ENCODE results near the gene CELA3A. TPM values are rescaled to one million over a fixed set of nuclear protein-coding genes. Genes with fewer than 3 reads are reported as not detected.
"Not testable (repeated sequence)": the region's sequence is repeated elsewhere in the genome, so short reads cannot be mapped to it uniquely, and the experiment has no call there.

Gene CELA3A
- total RNA-seq, 1 donor, result not detected

GRCh38 chr1:21989672-21990393 lies 11.6 kb upstream of the CELA3A start:
- not testable (repeated sequence) for DNase-seq (ENCODE audit: insufficient read length, low spot score, missing footprints); H3K36me3 ChIP-seq (ENCODE audit: insufficient read depth, low read length); H4K20me1 ChIP-seq (ENCODE audit: insufficient read depth, low read length); H3K79me2 ChIP-seq (ENCODE audit: insufficient read depth, low read length); H2AFZ ChIP-seq (ENCODE audit: low read length); H3K4me1 ChIP-seq (ENCODE audit: insufficient read depth, low read length); H3K27ac ChIP-seq (ENCODE audit: low read depth, low read length); H3K4me3 ChIP-seq (ENCODE audit: insufficient read depth, low read length); H3K4me2 ChIP-seq (ENCODE audit: insufficient read depth, low read length); H3K27me3 ChIP-seq (ENCODE audit: insufficient read depth, low read length); H3K9me3 ChIP-seq (ENCODE audit: low read depth, low read length)

GRCh38 chr1:21992186-21992585 lies 9.3 kb upstream of the CELA3A start:
- not testable (repeated sequence) for H3K27me3 ChIP-seq (ENCODE audit: insufficient read depth, low read length); H3K4me1 ChIP-seq (ENCODE audit: insufficient read depth, low read length); H3K79me2 ChIP-seq (ENCODE audit: insufficient read depth, low read length); H4K20me1 ChIP-seq (ENCODE audit: insufficient read depth, low read length); H2AFZ ChIP-seq (ENCODE audit: low read length); H3K4me2 ChIP-seq (ENCODE audit: insufficient read depth, low read length); H3K9me3 ChIP-seq (ENCODE audit: low read depth, low read length); H3K4me3 ChIP-seq (ENCODE audit: insufficient read depth, low read length); H3K36me3 ChIP-seq (ENCODE audit: insufficient read depth, low read length); DNase-seq (ENCODE audit: insufficient read length, low spot score, missing footprints); H3K27ac ChIP-seq (ENCODE audit: low read depth, low read length)

GRCh38 chr1:21994716-21995115 lies 6.7 kb upstream of the CELA3A start:
- H3K79me2 ChIP-seq (ENCODE audit: insufficient read depth, low read length), result not testable (repeated sequence)

GRCh38 chr1:21996663-21996970 lies 4.8 kb upstream of the CELA3A start:
- H2AFZ ChIP-seq (ENCODE audit: low read length); H4K20me1 ChIP-seq (ENCODE audit: insufficient read depth, low read length); H3K4me1 ChIP-seq (ENCODE audit: insufficient read depth, low read length); H3K79me2 ChIP-seq (ENCODE audit: insufficient read depth, low read length); H3K27me3 ChIP-seq (ENCODE audit: insufficient read depth, low read length); H3K4me3 ChIP-seq (ENCODE audit: insufficient read depth, low read length); DNase-seq (ENCODE audit: insufficient read length, low spot score, missing footprints); H3K27ac ChIP-seq (ENCODE audit: low read depth, low read length); H3K36me3 ChIP-seq (ENCODE audit: insufficient read depth, low read length); H3K4me2 ChIP-seq (ENCODE audit: insufficient read depth, low read length); H3K9me3 ChIP-seq (ENCODE audit: low read depth, low read length): not testable (repeated sequence)

More at GRCh38 chr1:21994716-21995115, 6.7 kb upstream of the CELA3A start:
- not testable (repeated sequence) for H3K27ac ChIP-seq (ENCODE audit: low read depth, low read length); H3K4me3 ChIP-seq (ENCODE audit: insufficient read depth, low read length); H3K9me3 ChIP-seq (ENCODE audit: low read depth, low read length); H3K36me3 ChIP-seq (ENCODE audit: insufficient read depth, low read length); H3K4me1 ChIP-seq (ENCODE audit: insufficient read depth, low read length); H2AFZ ChIP-seq (ENCODE audit: low read length); DNase-seq (ENCODE audit: insufficient read length, low spot score, missing footprints); H4K20me1 ChIP-seq (ENCODE audit: insufficient read depth, low read length); H3K27me3 ChIP-seq (ENCODE audit: insufficient read depth, low read length); H3K4me2 ChIP-seq (ENCODE audit: insufficient read depth, low read length)

- not testable (repeated sequence) for H2AFZ ChIP-seq (ENCODE audit: low read length); H3K4me2 ChIP-seq (ENCODE audit: insufficient read depth, low read length); H3K4me1 ChIP-seq (ENCODE audit: insufficient read depth, low read length); H3K4me3 ChIP-seq (ENCODE audit: insufficient read depth, low read length); H3K36me3 ChIP-seq (ENCODE audit: insufficient read depth, low read length); H3K79me2 ChIP-seq (ENCODE audit: insufficient read depth, low read length); H4K20me1 ChIP-seq (ENCODE audit: insufficient read depth, low read length); H3K9me3 ChIP-seq (ENCODE audit: low read depth, low read length); H3K27ac ChIP-seq (ENCODE audit: low read depth, low read length); H3K27me3 ChIP-seq (ENCODE audit: insufficient read depth, low read length); DNase-seq (ENCODE audit: insufficient read length, low spot score, missing footprints)
Observed at GRCh38 chr1:21997891-21998623, 3.4 kb upstream of the CELA3A start.

GRCh38 chr1:21998624-21999294 lies 2.7 kb upstream of the CELA3A start:
- not testable (repeated sequence) for H3K27me3 ChIP-seq (ENCODE audit: insufficient read depth, low read length); DNase-seq (ENCODE audit: insufficient read length, low spot score, missing footprints); H3K4me3 ChIP-seq (ENCODE audit: insufficient read depth, low read length); H3K9me3 ChIP-seq (ENCODE audit: low read depth, low read length); H3K27ac ChIP-seq (ENCODE audit: low read depth, low read length); H4K20me1 ChIP-seq (ENCODE audit: insufficient read depth, low read length); H3K4me1 ChIP-seq (ENCODE audit: insufficient read depth, low read length); H3K36me3 ChIP-seq (ENCODE audit: insufficient read depth, low read length); H2AFZ ChIP-seq (ENCODE audit: low read length); H3K79me2 ChIP-seq (ENCODE audit: insufficient read depth, low read length); H3K4me2 ChIP-seq (ENCODE audit: insufficient read depth, low read length)

- not testable (repeated sequence) for H3K4me2 ChIP-seq (ENCODE audit: insufficient read depth, low read length); H3K4me1 ChIP-seq (ENCODE audit: insufficient read depth, low read length); H3K4me3 ChIP-seq (ENCODE audit: insufficient read depth, low read length); H3K27me3 ChIP-seq (ENCODE audit: insufficient read depth, low read length); H3K79me2 ChIP-seq (ENCODE audit: insufficient read depth, low read length); H4K20me1 ChIP-seq (ENCODE audit: insufficient read depth, low read length); DNase-seq (ENCODE audit: insufficient read length, low spot score, missing footprints); H3K27ac ChIP-seq (ENCODE audit: low read depth, low read length); H2AFZ ChIP-seq (ENCODE audit: low read length); H3K9me3 ChIP-seq (ENCODE audit: low read depth, low read length); H3K36me3 ChIP-seq (ENCODE audit: insufficient read depth, low read length)
Observed at GRCh38 chr1:21999645-22000044, 1.8 kb upstream of the CELA3A start.

GRCh38 chr1:22002461-22002860 lies 1.0 kb downstream of the CELA3A start:
- not testable (repeated sequence) for H3K4me2 ChIP-seq (ENCODE audit: insufficient read depth, low read length); H3K27me3 ChIP-seq (ENCODE audit: insufficient read depth, low read length); DNase-seq (ENCODE audit: insufficient read length, low spot score, missing footprints); H4K20me1 ChIP-seq (ENCODE audit: insufficient read depth, low read length); H3K4me1 ChIP-seq (ENCODE audit: insufficient read depth, low read length); H3K36me3 ChIP-seq (ENCODE audit: insufficient read depth, low read length); H3K4me3 ChIP-seq (ENCODE audit: insufficient read depth, low read length); H3K27ac ChIP-seq (ENCODE audit: low read depth, low read length); H3K79me2 ChIP-seq (ENCODE audit: insufficient read depth, low read length); H2AFZ ChIP-seq (ENCODE audit: low read length); H3K9me3 ChIP-seq (ENCODE audit: low read depth, low read length)

GRCh38 chr1:22002875-22003274 lies 1.4 kb downstream of the CELA3A start:
- H3K9me3 ChIP-seq (ENCODE audit: low read depth, low read length); H3K4me3 ChIP-seq (ENCODE audit: insufficient read depth, low read length); H3K27me3 ChIP-seq (ENCODE audit: insufficient read depth, low read length); H3K4me2 ChIP-seq (ENCODE audit: insufficient read depth, low read length); H3K27ac ChIP-seq (ENCODE audit: low read depth, low read length); H3K79me2 ChIP-seq (ENCODE audit: insufficient read depth, low read length); H2AFZ ChIP-seq (ENCODE audit: low read length); DNase-seq (ENCODE audit: insufficient read length, low spot score, missing footprints); H3K4me1 ChIP-seq (ENCODE audit: insufficient read depth, low read length); H4K20me1 ChIP-seq (ENCODE audit: insufficient read depth, low read length); H3K36me3 ChIP-seq (ENCODE audit: insufficient read depth, low read length): not testable (repeated sequence)
